Amygdala (tissue), 56 donors: ENCODE measurements around the gene WNT9B.

Experiments
- DNase-seq, 56 donors: peaks; one replicate each; lab custom pipeline; 2025; lab: John Stamatoyannopoulos, UW

The WNT9B gene, protein sequence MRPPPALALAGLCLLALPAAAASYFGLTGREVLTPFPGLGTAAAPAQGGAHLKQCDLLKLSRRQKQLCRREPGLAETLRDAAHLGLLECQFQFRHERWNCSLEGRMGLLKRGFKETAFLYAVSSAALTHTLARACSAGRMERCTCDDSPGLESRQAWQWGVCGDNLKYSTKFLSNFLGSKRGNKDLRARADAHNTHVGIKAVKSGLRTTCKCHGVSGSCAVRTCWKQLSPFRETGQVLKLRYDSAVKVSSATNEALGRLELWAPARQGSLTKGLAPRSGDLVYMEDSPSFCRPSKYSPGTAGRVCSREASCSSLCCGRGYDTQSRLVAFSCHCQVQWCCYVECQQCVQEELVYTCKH

GRCh38 chr17:46851029-46851741 lies at the start of gene WNT9B:
Gene WNT9B (plus strand): TSS chr17:46851583. CDS start chr17:46851639, 56 bp downstream.
- DNase-seq: peak in 3 of 56 donors; percentile 6 to 36 (median 7)

GRCh38 chr17:46802800-46803199 lies 48.6 kb upstream of the WNT9B start:
- DNase-seq: no peak

DNA sequence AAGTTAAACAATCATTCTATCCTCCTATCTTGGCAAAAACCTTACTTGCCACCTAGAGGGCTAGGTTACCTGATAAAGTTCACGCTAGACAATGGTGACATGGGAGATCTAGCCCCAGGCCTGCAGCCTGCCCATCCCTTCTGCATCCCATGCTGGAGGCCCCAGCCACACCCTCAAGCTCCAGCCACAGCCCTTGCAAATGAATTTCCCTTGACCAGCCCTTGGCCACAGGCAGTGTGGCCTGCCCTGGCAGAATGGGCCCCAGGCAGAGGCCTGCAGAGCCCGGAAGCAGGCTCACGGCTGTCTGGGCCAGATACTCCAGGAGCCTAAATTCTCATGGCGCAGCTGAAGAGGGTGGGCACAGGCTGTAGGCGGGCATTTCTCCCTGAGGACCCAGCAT lies 47.8 kb upstream of the WNT9B start:
- DNase-seq: no peak

DNA sequence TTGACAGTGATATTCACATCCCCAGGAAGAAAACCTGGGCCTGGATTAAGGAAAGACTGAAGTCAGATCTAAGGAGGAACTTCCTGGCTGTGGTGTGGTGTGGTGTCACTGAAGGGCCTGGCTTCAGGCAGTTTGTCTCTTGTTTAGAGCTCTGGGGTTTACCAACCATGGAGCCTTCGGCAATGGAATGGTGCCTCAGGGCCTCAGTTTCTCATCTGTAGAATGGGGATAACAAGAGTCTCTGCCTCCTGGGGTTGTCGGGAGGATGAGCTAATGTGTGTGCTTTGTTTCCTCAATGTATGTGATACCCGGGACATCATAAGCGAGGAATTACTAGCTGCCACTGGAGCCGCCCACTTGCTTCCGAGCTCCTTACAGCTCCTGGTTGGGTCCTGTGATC lies 45.6 kb upstream of the WNT9B start:
- no peak for DNase-seq

- no peak for DNase-seq
Observed at GRCh38 chr17:46809110-46809571, 42.2 kb upstream of the WNT9B start.

GRCh38 chr17:46810837-46811236 lies 40.5 kb upstream of the WNT9B start:
- no peak for DNase-seq

DNA sequence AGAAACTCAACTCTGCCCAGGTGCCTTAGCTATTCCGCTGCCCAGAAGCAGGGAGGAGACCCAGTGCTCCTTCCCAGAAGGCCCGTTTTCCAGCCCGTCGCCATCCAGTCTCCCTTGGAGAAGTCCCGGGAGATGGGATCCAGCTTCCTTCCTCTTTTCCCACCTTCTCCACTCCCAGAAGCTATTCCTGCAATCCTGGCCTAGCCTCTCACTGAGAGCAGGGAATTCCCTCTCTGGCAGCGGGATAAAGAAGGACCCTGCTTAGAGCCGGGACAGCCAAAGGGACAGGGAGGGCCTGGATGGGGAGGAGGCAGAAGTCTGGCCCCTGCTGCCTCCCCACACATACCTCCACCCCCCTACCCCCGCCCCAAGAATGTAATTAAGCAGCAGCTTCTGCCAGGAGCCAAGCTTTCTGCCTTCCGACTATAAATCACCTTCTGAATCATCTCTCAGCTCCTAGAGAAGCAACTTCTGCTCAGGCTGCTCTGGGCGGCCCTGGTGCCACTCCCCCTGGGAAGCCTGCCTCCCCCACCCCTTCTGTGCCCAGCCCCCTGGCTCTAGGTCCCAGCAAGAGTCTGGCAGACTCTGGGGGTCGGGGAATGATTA lies 39.3 kb upstream of the WNT9B start:
- DNase-seq: no peak

GRCh38 chr17:46812624-46813318 lies 38.6 kb upstream of the WNT9B start:
- DNase-seq: no peak

- DNase-seq: no peak
Observed at GRCh38 chr17:46813920-46814319, 37.5 kb upstream of the WNT9B start.

GRCh38 chr17:46814446-46814845 lies 36.9 kb upstream of the WNT9B start:
- no peak for DNase-seq

- no peak for DNase-seq
Observed at GRCh38 chr17:46815474-46816353, 35.7 kb upstream of the WNT9B start.

- DNase-seq: no peak
Observed at GRCh38 chr17:46817151-46817900, 34.1 kb upstream of the WNT9B start.

DNA sequence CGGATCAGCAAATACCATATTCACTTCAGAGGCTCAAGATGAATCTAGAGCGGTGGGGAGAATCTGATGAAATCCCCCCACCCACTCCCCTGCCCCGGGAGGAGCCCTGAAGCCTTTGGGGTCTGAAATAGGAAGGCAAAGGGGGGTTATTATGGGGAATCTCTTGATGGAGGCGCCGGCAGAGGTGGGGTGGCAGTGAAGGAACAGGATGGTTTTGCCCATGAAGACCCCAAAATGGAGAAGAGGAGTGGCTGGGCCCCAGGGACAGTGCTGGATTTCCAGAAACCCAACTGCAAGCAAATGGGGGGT lies 33.5 kb upstream of the WNT9B start:
- no peak for DNase-seq

- peak in 4 of 56 donors; percentile 11 to 47 (median 26) for DNase-seq
Observed at GRCh38 chr17:46818316-46818928, 33.0 kb upstream of the WNT9B start, which contains the start of gene WNT3. Gene WNT3 (minus strand): TSS chr17:46818692. CDS start chr17:46818597, 95 bp downstream.

GRCh38 chr17:46818929-46819859 lies 32.2 kb upstream of the WNT9B start:
- DNase-seq: no peak

- DNase-seq: no peak
Observed at GRCh38 chr17:46819906-46820351, 31.5 kb upstream of the WNT9B start.
